ENCODE measurements around the gene TSC2.
A peak's percentile ranks its signal among the peaks of the same experiment; 100 is the strongest.
"Not testable (repeated sequence)": the region's sequence is repeated elsewhere in the genome, so short reads cannot be mapped to it uniquely, and the experiment has no call there.

Gene TSC2

GRCh38 chr16:2011726-2012125 is 36.1 kb upstream of the TSC2 start:
- 88 to 92% methylated on average over 9 of the region's 9 CpGs for WGBS, 2 experiments
- H3K27me3 ChIP-seq (ENCODE audit: control insufficient read depth, insufficient read depth, low read length, poor library complexity, severe bottlenecking); H3K9me3 ChIP-seq (ENCODE audit: control insufficient read depth, low read length); H3K36me3 ChIP-seq (ENCODE audit: control insufficient read depth, insufficient read depth, low read length); H3K4me3 ChIP-seq (ENCODE audit: insufficient read depth, low read depth, low read length); H3K27ac ChIP-seq (ENCODE audit: insufficient read depth, low read depth, low read length, poor library complexity, severe bottlenecking): not testable (repeated sequence)
- peaks cover 18% of the 10 kb centered on the region for H3K4me1 ChIP-seq (ENCODE audit: control insufficient read depth, insufficient read depth, low read length)

- Histone ChIP-seq H3K27me3 (ENCODE audit: control insufficient read depth, insufficient read depth, low read length, poor library complexity, severe bottlenecking) (peaks cover 10% of the 10 kb centered on the region), H3K4me1 (ENCODE audit: control insufficient read depth, insufficient read depth, low read length) (peaks cover 5% of the 10 kb centered on the region), H3K36me3 (ENCODE audit: control insufficient read depth, insufficient read depth, low read length) (no peaks in the 10 kb centered on the region), H3K9me3 (ENCODE audit: control insufficient read depth, low read length) (no peaks in the 10 kb centered on the region), H3K4me3 (ENCODE audit: insufficient read depth, low read depth, low read length) (no peak overlapping the region), H3K27ac (ENCODE audit: insufficient read depth, low read depth, low read length, poor library complexity, severe bottlenecking) (no peak overlapping the region)
- WGBS, 2 experiments, result 91 to 94% methylated on average over 15 of the region's 15 CpGs
These were observed 34.3 kb upstream of the TSC2 start for GRCh38 chr16:2013527-2013926.

- Histone ChIP-seq H3K27me3 (ENCODE audit: control insufficient read depth, insufficient read depth, low read length, poor library complexity, severe bottlenecking) (peaks cover 28% of the 10 kb centered on the region), H3K36me3 (ENCODE audit: control insufficient read depth, insufficient read depth, low read length) (no peaks in the 10 kb centered on the region), H3K27ac (ENCODE audit: insufficient read depth, low read depth, low read length, poor library complexity, severe bottlenecking) (no peak overlapping the region), H3K4me3 (ENCODE audit: insufficient read depth, low read depth, low read length) (no peak overlapping the region), H3K4me1 (ENCODE audit: control insufficient read depth, insufficient read depth, low read length) (peaks cover 1% of the 10 kb centered on the region), H3K9me3 (ENCODE audit: control insufficient read depth, low read length) (no peaks in the 10 kb centered on the region)
- 91% methylated on average over 22 to 24 of the region's 24 CpGs for WGBS, 2 experiments
These were observed 32.5 kb upstream of the TSC2 start for GRCh38 chr16:2015117-2015946.

- Histone ChIP-seq H3K4me3 (ENCODE audit: insufficient read depth, low read depth, low read length) (no peak overlapping the region), H3K9me3 (ENCODE audit: control insufficient read depth, low read length) (no peaks in the 10 kb centered on the region), H3K4me1 (ENCODE audit: control insufficient read depth, insufficient read depth, low read length) (no peaks in the 10 kb centered on the region), H3K36me3 (ENCODE audit: control insufficient read depth, insufficient read depth, low read length) (no peaks in the 10 kb centered on the region), H3K27me3 (ENCODE audit: control insufficient read depth, insufficient read depth, low read length, poor library complexity, severe bottlenecking) (peaks cover 34% of the 10 kb centered on the region), H3K27ac (ENCODE audit: insufficient read depth, low read depth, low read length, poor library complexity, severe bottlenecking) (no peak overlapping the region)
- WGBS, 2 experiments, result 92 to 93% methylated on average over 7 of the region's 7 CpGs
These were observed 31.9 kb upstream of the TSC2 start for GRCh38 chr16:2015947-2016208.

GRCh38 chr16:2016407-2016922 is 31.3 kb upstream of the TSC2 start:
- Histone ChIP-seq H3K27me3 (ENCODE audit: control insufficient read depth, insufficient read depth, low read length, poor library complexity, severe bottlenecking) (peaks cover 40% of the 10 kb centered on the region), H3K27ac (ENCODE audit: insufficient read depth, low read depth, low read length, poor library complexity, severe bottlenecking) (no peak overlapping the region), H3K4me1 (ENCODE audit: control insufficient read depth, insufficient read depth, low read length) (no peaks in the 10 kb centered on the region), H3K36me3 (ENCODE audit: control insufficient read depth, insufficient read depth, low read length) (no peaks in the 10 kb centered on the region), H3K4me3 (ENCODE audit: insufficient read depth, low read depth, low read length) (no peak overlapping the region), H3K9me3 (ENCODE audit: control insufficient read depth, low read length) (no peaks in the 10 kb centered on the region)
- WGBS, 2 experiments, result 54 to 55% methylated on average over 13 of the region's 13 CpGs

GRCh38 chr16:2019518-2019920 is 28.3 kb upstream of the TSC2 start, which contains the start of gene NPW:
TSS of gene NPW (plus strand) at chr16:2019785.
- WGBS, 2 experiments, result 4 to 7% methylated on average over 33 of the region's 33 CpGs
- Histone ChIP-seq H3K4me3 (ENCODE audit: insufficient read depth, low read depth, low read length) (peak within 1 kb of the TSS; percentile 1), H3K36me3 (ENCODE audit: control insufficient read depth, insufficient read depth, low read length) (no peaks in the 10 kb centered on the region), H3K27ac (ENCODE audit: insufficient read depth, low read depth, low read length, poor library complexity, severe bottlenecking) (no peak within 1 kb of the TSS), H3K4me1 (ENCODE audit: control insufficient read depth, insufficient read depth, low read length) (no peaks in the 10 kb centered on the region), H3K27me3 (ENCODE audit: control insufficient read depth, insufficient read depth, low read length, poor library complexity, severe bottlenecking) (peaks cover 65% of the 10 kb centered on the region), H3K9me3 (ENCODE audit: control insufficient read depth, low read length) (no peaks in the 10 kb centered on the region)

- no peaks in the 10 kb centered on the region for H3K9me3 ChIP-seq (ENCODE audit: control insufficient read depth, low read length)
- H3K27me3 ChIP-seq (ENCODE audit: control insufficient read depth, insufficient read depth, low read length, poor library complexity, severe bottlenecking), result peaks cover 70% of the 10 kb centered on the region
- H3K4me3 ChIP-seq (ENCODE audit: insufficient read depth, low read depth, low read length), result peak overlapping the region; percentile 1
- no peak overlapping the region for H3K27ac ChIP-seq (ENCODE audit: insufficient read depth, low read depth, low read length, poor library complexity, severe bottlenecking)
- H3K4me1 ChIP-seq (ENCODE audit: control insufficient read depth, insufficient read depth, low read length), result no peaks in the 10 kb centered on the region
- no peaks in the 10 kb centered on the region for H3K36me3 ChIP-seq (ENCODE audit: control insufficient read depth, insufficient read depth, low read length)
- 3% methylated on average over 96 of the region's 96 CpGs for WGBS, 2 experiments
These were observed 27.6 kb upstream of the TSC2 start for GRCh38 chr16:2019921-2020831.

GRCh38 chr16:2022723-2023091 is 25.1 kb upstream of the TSC2 start:
- WGBS, 2 experiments, result 4% methylated on average over 14 of the region's 14 CpGs
- no peaks in the 10 kb centered on the region for H3K4me1 ChIP-seq (ENCODE audit: control insufficient read depth, insufficient read depth, low read length)
- H3K36me3 ChIP-seq (ENCODE audit: control insufficient read depth, insufficient read depth, low read length), result no peaks in the 10 kb centered on the region
- peaks cover 91% of the 10 kb centered on the region for H3K27me3 ChIP-seq (ENCODE audit: control insufficient read depth, insufficient read depth, low read length, poor library complexity, severe bottlenecking)
- H3K27ac ChIP-seq (ENCODE audit: insufficient read depth, low read depth, low read length, poor library complexity, severe bottlenecking), result no peak overlapping the region
- peak overlapping the region; percentile 32 for H3K4me3 ChIP-seq (ENCODE audit: insufficient read depth, low read depth, low read length)
- no peaks in the 10 kb centered on the region for H3K9me3 ChIP-seq (ENCODE audit: control insufficient read depth, low read length)

- Histone ChIP-seq H3K4me1 (ENCODE audit: control insufficient read depth, insufficient read depth, low read length) (no peaks in the 10 kb centered on the region), H3K27ac (ENCODE audit: insufficient read depth, low read depth, low read length, poor library complexity, severe bottlenecking) (no peak overlapping the region), H3K4me3 (ENCODE audit: insufficient read depth, low read depth, low read length) (peak overlapping the region; percentile 32), H3K36me3 (ENCODE audit: control insufficient read depth, insufficient read depth, low read length) (no peaks in the 10 kb centered on the region), H3K9me3 (ENCODE audit: control insufficient read depth, low read length) (no peaks in the 10 kb centered on the region), H3K27me3 (ENCODE audit: control insufficient read depth, insufficient read depth, low read length, poor library complexity, severe bottlenecking) (peaks cover 91% of the 10 kb centered on the region)
- 16% methylated on average over 53 of the region's 53 CpGs for WGBS, 2 experiments
These were observed 24.4 kb upstream of the TSC2 start for GRCh38 chr16:2023092-2024031.

Measured in ectodermal cell (in vitro differentiated cells).